Mammary epithelial cell (primary cell): ENCODE measurements around the gene WNT16.
A peak's percentile ranks its signal among the peaks of the same experiment; 100 is the strongest.

Experiments
- CTCF ChIP-seq, 2 donors: IDR thresholded peaks in 1 of 2; conservative IDR thresholded peaks in 1 of 2; 2 replicates each; pipeline ENCODE4 v1.5.1; 2011 to 2012; ENCODE audit warnings: inconsistent platforms in 2 of 2, low read length in 2 of 2, mild to moderate bottlenecking in 2 of 2, control low read depth in 1 of 2, low read depth in 1 of 2; ENCODE audit not compliant: insufficient read depth in 1 of 2; ENCODE audit errors: extremely low read depth in 1 of 2
- EZH2 ChIP-seq: IDR thresholded peaks from 2 replicates; pipeline ENCODE4 v1.6.1; 2012; ENCODE audit warnings: low read length, inconsistent platforms, borderline replicate concordance

DNA sequence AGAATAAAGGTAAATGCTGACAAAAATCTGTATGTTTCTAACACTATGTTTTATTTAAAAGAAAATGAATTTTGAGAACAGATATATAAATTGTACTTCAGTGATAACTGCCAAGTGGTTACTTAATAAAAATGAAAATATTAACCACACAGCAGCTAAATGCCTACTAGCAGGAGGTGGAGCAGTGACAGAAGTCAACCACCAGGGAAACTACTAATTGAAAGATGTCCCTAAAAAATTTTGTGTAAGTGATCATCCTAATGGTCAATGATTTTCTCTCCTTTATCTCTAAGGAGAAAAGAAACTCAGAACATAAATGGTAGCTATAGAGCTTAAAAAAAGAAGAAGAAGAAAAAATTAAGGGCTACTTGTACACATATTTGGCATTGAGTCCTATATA lies 22.9 kb downstream of the WNT16 start:
- TF ChIP-seq EZH2: no peak
- TF ChIP-seq CTCF (conservative IDR thresholded peaks at IDR 0.05 in 1 of 2, IDR thresholded peaks at IDR 0.05 in 1 of 2; ENCODE audit: extremely low read depth in 1 of 2, insufficient read depth in 1 of 2, low read depth in 1 of 2, low read length in 2 of 2): peak; percentile 2 to 7
